ENCODE measurements around the gene NAXD.

The NAXD gene

DNA sequence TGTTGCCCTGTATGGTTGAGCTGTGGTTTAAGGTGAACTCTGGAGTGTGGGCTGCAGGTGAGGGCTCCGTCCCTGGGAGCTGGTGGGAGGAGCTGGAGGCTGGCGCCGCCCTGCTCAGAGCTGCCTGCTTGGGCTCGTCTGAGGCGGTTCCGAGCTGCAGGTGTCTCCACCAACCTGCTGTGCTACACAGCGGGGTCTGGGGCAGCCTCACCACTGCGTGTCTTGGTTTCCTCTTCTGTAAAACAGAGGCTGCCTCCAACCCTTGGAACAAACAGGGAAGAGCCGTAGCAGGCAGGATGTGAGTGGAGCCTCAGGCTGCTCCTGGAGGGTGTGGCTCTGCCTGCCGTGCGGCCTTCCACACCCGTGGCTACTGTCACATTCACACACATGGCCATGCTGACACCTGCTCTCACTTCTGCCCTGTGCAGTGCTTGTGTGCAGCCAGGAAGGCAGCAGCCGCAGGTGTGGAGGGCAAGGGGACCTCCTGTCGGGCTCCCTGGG lies 21.4 kb downstream of the NAXD start:
- Histone ChIP-seq H3K36me3 (peaks cover 74% of the 10 kb centered on the region), H3K9me3 (no peaks in the 10 kb centered on the region), H3K27ac (no peak overlapping the region), H3K4me3 (ENCODE audit: low read depth in 1 of 2, low read length in 1 of 2) (no peak overlapping the region), H3K27me3 (no peaks in the 10 kb centered on the region), H3K4me1 (ENCODE audit: control insufficient read depth in 1 of 2, insufficient read depth in 1 of 2, low read depth in 1 of 2, low read length in 1 of 2) (no peaks in the 10 kb centered on the region)
- TF ChIP-seq, protein P1, sequence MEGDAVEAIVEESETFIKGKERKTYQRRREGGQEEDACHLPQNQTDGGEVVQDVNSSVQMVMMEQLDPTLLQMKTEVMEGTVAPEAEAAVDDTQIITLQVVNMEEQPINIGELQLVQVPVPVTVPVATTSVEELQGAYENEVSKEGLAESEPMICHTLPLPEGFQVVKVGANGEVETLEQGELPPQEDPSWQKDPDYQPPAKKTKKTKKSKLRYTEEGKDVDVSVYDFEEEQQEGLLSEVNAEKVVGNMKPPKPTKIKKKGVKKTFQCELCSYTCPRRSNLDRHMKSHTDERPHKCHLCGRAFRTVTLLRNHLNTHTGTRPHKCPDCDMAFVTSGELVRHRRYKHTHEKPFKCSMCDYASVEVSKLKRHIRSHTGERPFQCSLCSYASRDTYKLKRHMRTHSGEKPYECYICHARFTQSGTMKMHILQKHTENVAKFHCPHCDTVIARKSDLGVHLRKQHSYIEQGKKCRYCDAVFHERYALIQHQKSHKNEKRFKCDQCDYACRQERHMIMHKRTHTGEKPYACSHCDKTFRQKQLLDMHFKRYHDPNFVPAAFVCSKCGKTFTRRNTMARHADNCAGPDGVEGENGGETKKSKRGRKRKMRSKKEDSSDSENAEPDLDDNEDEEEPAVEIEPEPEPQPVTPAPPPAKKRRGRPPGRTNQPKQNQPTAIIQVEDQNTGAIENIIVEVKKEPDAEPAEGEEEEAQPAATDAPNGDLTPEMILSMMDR (IDR thresholded peaks at IDR 0.05): no peak

DNA sequence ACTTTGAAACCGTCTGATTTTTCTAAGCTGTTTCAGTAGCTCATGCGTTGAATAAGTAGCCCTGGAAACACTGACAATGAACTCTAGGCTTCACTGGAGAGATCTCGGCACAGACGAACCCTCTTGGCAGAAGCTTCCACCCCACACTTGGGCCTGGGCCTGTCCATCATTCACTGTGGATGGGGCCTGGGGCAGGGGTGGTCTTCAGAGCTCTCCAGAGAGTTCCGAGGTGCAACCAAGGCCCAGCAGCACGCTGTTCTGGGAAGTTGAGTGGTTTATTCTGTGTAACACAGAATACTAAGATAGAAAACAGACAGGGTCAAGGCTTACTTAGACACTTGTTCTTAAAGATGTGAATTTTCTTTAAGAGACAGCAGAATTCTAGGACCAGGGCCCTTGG lies 21.9 kb downstream of the NAXD start:
- H3K36me3 ChIP-seq: peaks cover 79% of the 10 kb centered on the region
- H3K9me3 ChIP-seq: no peaks in the 10 kb centered on the region
- H3K4me1 ChIP-seq (ENCODE audit: control insufficient read depth in 1 of 2, insufficient read depth in 1 of 2, low read depth in 1 of 2, low read length in 1 of 2): no peaks in the 10 kb centered on the region
- TF ChIP-seq, protein P1 (IDR thresholded peaks at IDR 0.05): no peak
- no peaks in the 10 kb centered on the region for H3K27me3 ChIP-seq
- H3K4me3 ChIP-seq (ENCODE audit: low read depth in 1 of 2, low read length in 1 of 2): no peak overlapping the region
- peak overlapping the region; percentile 15 for H3K27ac ChIP-seq

DNA sequence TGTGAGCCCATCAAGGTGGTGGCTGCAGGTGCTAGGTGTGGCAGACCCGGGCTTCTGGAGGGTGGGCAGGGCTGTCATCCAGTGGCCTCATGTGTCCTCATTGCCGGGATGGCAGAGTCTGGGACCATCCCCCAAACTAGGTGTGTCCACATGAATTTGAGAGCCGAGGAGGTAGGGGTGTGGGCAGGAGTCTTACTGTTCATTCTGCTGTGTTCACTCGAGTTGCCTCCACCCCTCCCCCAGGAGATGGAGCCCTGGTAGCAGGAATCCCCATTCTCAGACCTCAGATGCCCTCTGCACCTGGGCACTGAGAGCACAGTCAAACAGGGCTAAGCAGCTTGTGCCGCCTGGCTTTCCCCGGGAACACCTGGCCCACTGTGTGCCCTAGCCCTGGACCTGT lies 22.4 kb downstream of the NAXD start:
- Histone ChIP-seq H3K27me3 (no peaks in the 10 kb centered on the region), H3K4me1 (ENCODE audit: control insufficient read depth in 1 of 2, insufficient read depth in 1 of 2, low read depth in 1 of 2, low read length in 1 of 2) (no peaks in the 10 kb centered on the region), H3K27ac (peak overlapping the region; percentile 15), H3K4me3 (ENCODE audit: low read depth in 1 of 2, low read length in 1 of 2) (no peak overlapping the region), H3K36me3 (peaks cover 84% of the 10 kb centered on the region), H3K9me3 (no peaks in the 10 kb centered on the region)
- TF ChIP-seq, protein P1 (IDR thresholded peaks at IDR 0.05): no peak

DNA sequence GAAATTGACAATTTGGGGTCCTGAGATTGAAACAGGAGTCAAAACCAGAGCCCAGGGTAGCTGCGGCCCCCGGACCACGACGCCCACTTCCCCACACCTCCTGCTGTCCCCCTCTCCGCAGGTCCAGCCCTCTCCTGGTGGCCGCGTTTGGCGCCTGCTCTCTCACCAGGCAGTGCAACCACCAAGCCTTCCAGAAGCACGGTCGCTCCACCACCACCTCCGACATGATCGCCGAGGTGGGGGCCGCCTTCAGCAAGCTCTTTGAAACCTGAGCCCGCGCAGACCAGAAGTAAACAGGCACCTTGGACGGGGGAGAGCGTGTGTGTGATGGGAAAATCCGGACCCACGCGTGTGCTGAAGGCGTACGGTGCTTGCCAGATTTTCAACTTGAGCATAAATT lies 22.9 kb downstream of the NAXD start:
- no peak overlapping the region for H3K4me3 ChIP-seq (ENCODE audit: low read depth in 1 of 2, low read length in 1 of 2)
- H3K27ac ChIP-seq: no peak overlapping the region
- H3K27me3 ChIP-seq: no peaks in the 10 kb centered on the region
- H3K9me3 ChIP-seq: no peaks in the 10 kb centered on the region
- H3K4me1 ChIP-seq (ENCODE audit: control insufficient read depth in 1 of 2, insufficient read depth in 1 of 2, low read depth in 1 of 2, low read length in 1 of 2): no peaks in the 10 kb centered on the region
- H3K36me3 ChIP-seq: peaks cover 89% of the 10 kb centered on the region
- TF ChIP-seq, protein P1 (IDR thresholded peaks at IDR 0.05): no peak

DNA sequence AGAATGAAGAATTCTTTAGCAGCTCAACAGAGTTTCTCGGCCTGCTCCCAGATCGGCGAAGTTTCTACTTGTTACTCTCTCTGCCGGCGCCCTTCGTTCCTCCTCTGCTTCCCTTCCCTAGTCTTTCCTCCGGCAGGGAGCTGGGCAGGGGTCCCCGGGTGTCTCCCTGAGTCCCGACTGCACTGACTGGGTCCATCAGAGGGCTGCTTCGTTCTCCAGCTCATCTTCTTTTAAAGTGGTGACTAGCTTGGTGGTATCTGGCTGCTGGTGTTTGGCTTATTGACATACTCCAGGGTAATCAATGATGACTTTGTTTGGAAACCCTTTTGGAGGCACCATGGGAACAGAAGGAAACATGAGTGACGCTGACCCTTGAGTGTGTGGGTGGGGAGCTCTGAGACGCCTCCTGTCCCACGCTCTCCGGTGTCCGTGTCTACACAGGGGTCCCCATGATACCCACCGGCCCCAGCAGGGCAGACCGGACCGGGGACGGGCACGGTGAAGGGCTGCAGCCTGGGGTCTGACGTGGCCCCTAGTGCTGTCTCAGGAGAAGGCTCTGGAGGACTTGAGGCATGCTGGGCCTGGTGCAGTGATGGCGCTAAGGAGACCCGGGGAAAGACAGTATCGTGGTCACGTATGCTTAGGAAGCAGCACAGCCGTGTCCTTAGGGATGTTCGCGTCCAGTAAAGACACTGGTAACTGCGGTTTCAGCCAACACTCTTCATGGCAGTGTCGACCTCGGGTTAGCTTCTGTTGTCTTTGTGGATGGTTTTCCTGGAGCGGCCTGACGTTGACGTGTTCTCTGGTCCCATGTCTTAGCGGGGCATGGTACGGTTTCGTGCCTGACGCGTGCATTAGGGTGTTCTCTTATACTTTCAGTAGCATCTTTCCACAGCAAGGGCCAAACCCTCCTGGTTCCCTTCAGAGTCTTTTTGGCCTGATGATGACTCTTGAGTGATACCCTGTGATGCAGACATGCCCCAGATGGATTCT lies 23.8 kb downstream of the NAXD start:
- no peaks in the 10 kb centered on the region for H3K27me3 ChIP-seq
- peaks cover 97% of the 10 kb centered on the region for H3K36me3 ChIP-seq
- H3K4me3 ChIP-seq (ENCODE audit: low read depth in 1 of 2, low read length in 1 of 2): no peak overlapping the region
- no peaks in the 10 kb centered on the region for H3K9me3 ChIP-seq
- H3K27ac ChIP-seq: peak overlapping the region; percentile 48
- H3K4me1 ChIP-seq (ENCODE audit: control insufficient read depth in 1 of 2, insufficient read depth in 1 of 2, low read depth in 1 of 2, low read length in 1 of 2): no peaks in the 10 kb centered on the region
- TF ChIP-seq, protein P1 (IDR thresholded peaks at IDR 0.05): no peak
